OCI-LY7 (cell line): ENCODE measurements around the gene STPG1. TPM values are rescaled to one million over a fixed set of nuclear protein-coding genes. Genes with fewer than 3 reads are reported as not detected.

Experiments used
- BruUV-seq: library from RNA; stranded (reverse); fragments of 400-500 nt; replicated peaks from 2 replicates; lab custom pipeline; 2021; lab: Mats Ljungman, UMichigan
- CTCF ChIA-PET: fragments of 300-600 bp; sonication (Branson Sonifier 250); formaldehyde crosslinking; loops from one replicate; lab custom pipeline; 2022; ENCODE audit warnings: antibody characterized with exemption; ENCODE audit not compliant: unreplicated experiment; lab: Charles Lee
- POLR2A ChIA-PET: fragments of 300-600 bp; sonication (Branson Sonifier 250); formaldehyde crosslinking; loops from one replicate; lab custom pipeline; 2022; ENCODE audit warnings: antibody characterized with exemption; lab: Charles Lee
- DNase-seq: peaks from one replicate; pipeline ENCODE4 v3.0.0-alpha.2; 2015; ENCODE audit warnings: low spot score
- H2AFZ ChIP-seq: fragments of 200-600 bp; sonication (generic), shearing (Covaris generic); 2 replicates; pipeline ENCODE4 v1.6.1; 2014; ENCODE audit warnings: mild to moderate bottlenecking, antibody characterized with exemption, low read length, moderate library complexity
- H3K27ac ChIP-seq: fragments of 200-600 bp; sonication (generic); 2 replicates; pipeline ENCODE4 v1.5.1; 2014; ENCODE audit warnings: mixed run types, low read depth, mild to moderate bottlenecking, moderate library complexity, low read length, inconsistent platforms; ENCODE audit not compliant: poor library complexity, severe bottlenecking
- H3K36me3 ChIP-seq: fragments of 200-600 bp; sonication (generic); 2 replicates; pipeline ENCODE4 v1.6.1; 2014; ENCODE audit warnings: mild to moderate bottlenecking, antibody characterized with exemption, low read length, moderate library complexity, mixed read lengths; ENCODE audit not compliant: insufficient read depth
- H3K4me1 ChIP-seq: fragments of 200-600 bp; sonication (generic); 2 replicates; pipeline ENCODE4 v1.5.1; 2014; ENCODE audit warnings: mild to moderate bottlenecking, low read length; ENCODE audit not compliant: insufficient read depth, poor library complexity, severe bottlenecking
- H3K4me2 ChIP-seq: fragments of 200-600 bp; sonication (generic); 2 replicates; pipeline ENCODE4 v1.6.1; 2014; ENCODE audit warnings: mild to moderate bottlenecking, low read length
- H3K4me3 ChIP-seq: fragments of 200-600 bp; sonication (generic); 2 replicates; pipeline ENCODE4 v1.5.1; 2014; ENCODE audit warnings: mild to moderate bottlenecking, low read depth, low read length; ENCODE audit not compliant: poor library complexity, severe bottlenecking
- H3K79me2 ChIP-seq: fragments of 200-600 bp; sonication (generic); 2 replicates; pipeline ENCODE4 v1.6.1; 2016; ENCODE audit warnings: low read depth, mild to moderate bottlenecking, low read length, moderate library complexity, mixed read lengths; ENCODE audit not compliant: insufficient read depth
- H3K9me2 ChIP-seq: fragments of 200-600 bp; sonication (generic); 2 replicates; pipeline ENCODE4 v1.6.1; 2016; ENCODE audit warnings: mild to moderate bottlenecking, low read length, mixed read lengths; ENCODE audit not compliant: insufficient read depth
- H3K9me3 ChIP-seq: fragments of 200-600 bp; sonication (generic); 2 replicates; pipeline ENCODE4 v1.6.1; 2014; ENCODE audit warnings: mild to moderate bottlenecking, mixed run types, low read length, mixed read lengths
- H4K20me1 ChIP-seq: fragments of 200-600 bp; sonication (generic); 2 replicates; pipeline ENCODE4 v1.6.1; 2014; ENCODE audit warnings: mild to moderate bottlenecking, antibody characterized with exemption, low read length, moderate library complexity, mixed read lengths; ENCODE audit not compliant: insufficient read depth
- CTCF ChIP-seq: fragments of 200-600 bp; sonication (generic); conservative IDR thresholded peaks from 2 replicates; pipeline ENCODE4 v1.5.1; 2014; ENCODE audit warnings: mild to moderate bottlenecking, antibody characterized with exemption, low read length, moderate library complexity, mixed read lengths
- EZH2phosphoT487 ChIP-seq: fragments of 200-600 bp; sonication (generic); IDR thresholded peaks from 2 replicates; pipeline ENCODE4 v1.6.1; 2018; ENCODE audit warnings: low read depth, borderline replicate concordance, mild to moderate bottlenecking, mixed run types, antibody characterized with exemption, low read length, moderate library complexity, mixed read lengths
- intact Hi-C: fragments of 100-400 bp; cut with micrococcal nuclease; formaldehyde crosslinking; loops from one replicate; pipeline ENCODE4 v1.10.0; 2022; ENCODE audit not compliant: unreplicated experiment
- total RNA-seq, 2 experiments: library from RNA; depleted of rRNA in 1 of 2; stranded (reverse); fragments of >200 nt in 1 of 2; shearing (Covaris generic) in 1 of 2; gene quantifications; 2 replicates each; pipeline ENCODE4 v1.2.3, GENCODE V29; 2014 to 2022

STPG1 gene
- total RNA-seq, 2 experiments from 2014 or later, result 5.1 to 9.6 TPM

GRCh38 chr1:24400065-24400464, 13.5 kb downstream of the STPG1 start:
- TF ChIP-seq EZH2phosphoT487, result no peak
- no peak for TF ChIP-seq CTCF
- no peaks in the 10 kb centered on the region for H3K4me1 ChIP-seq
- H3K9me3 ChIP-seq, result peaks cover 10% of the 10 kb centered on the region; the same call in 1 of the 2 replicates
- no peaks in the 10 kb centered on the region for H3K9me2 ChIP-seq
- no TSS peak for BruUV-seq
- H2AFZ ChIP-seq, result no peak overlapping the region
- intact Hi-C loops, result no loop called here
- no peaks in the 10 kb centered on the region for H3K79me2 ChIP-seq
- no peak overlapping the region for H3K4me3 ChIP-seq
- no peaks in the 10 kb centered on the region for H3K36me3 ChIP-seq
- CTCF ChIA-PET, result no interaction called here
- no peak overlapping the region for H3K27ac ChIP-seq
- POLR2A ChIA-PET, result interaction anchor here (0.6 to 1.5 kb wide), 5 partner anchors 9 to 231 kb away, joined by 3 to 6 read pairs (median 3); partner anchors contain the start of gene NIPAL3
- DNase-seq, result no peak
- no peaks in the 10 kb centered on the region for H4K20me1 ChIP-seq
- no peak overlapping the region for H3K4me2 ChIP-seq

- no peaks in the 10 kb centered on the region for H3K79me2 ChIP-seq
- POLR2A ChIA-PET, result interaction anchor here (0.6 to 4.3 kb wide), 13 partner anchors 11 to 244 kb away, joined by 3 to 45 read pairs (median 4); partner anchors contain the start of gene STPG1
- H3K4me2 ChIP-seq, result peak overlapping the region; percentile 86
- intact Hi-C loops, result no loop called here
- DNase-seq, result no peak
- CTCF ChIA-PET, result interaction anchor here (1.3 to 4.3 kb wide), 3 partner anchors 192 to 244 kb away, joined by 6 to 37 read pairs (median 6); no protein-coding TSS in a partner anchor
- no TSS peak for BruUV-seq
- TF ChIP-seq CTCF (no peak), EZH2phosphoT487 (no peak)
- peaks cover 10% of the 10 kb centered on the region; the same call in 1 of the 2 replicates for H3K9me3 ChIP-seq
- H4K20me1 ChIP-seq, result no peaks in the 10 kb centered on the region
- peaks cover 44% of the 10 kb centered on the region for H3K4me1 ChIP-seq
- no peaks in the 10 kb centered on the region for H3K36me3 ChIP-seq
- H3K9me2 ChIP-seq, result no peaks in the 10 kb centered on the region
- H3K27ac ChIP-seq, result peak overlapping the region; percentile 88
- H3K4me3 ChIP-seq, result peak overlapping the region; percentile 15
- peak overlapping the region; percentile 93; the same call in 1 of the 2 replicates for H2AFZ ChIP-seq
These were observed 19.7 kb downstream of the STPG1 start for GRCh38 chr1:24393892-24394291.
